ENCODE measurements around the gene CCDC83. TPM values are rescaled to one million over a fixed set of nuclear protein-coding genes. Genes with fewer than 3 reads are reported as not detected.

The CCDC83 gene
- polyA plus RNA-seq, 3 donors = not detected

DNA sequence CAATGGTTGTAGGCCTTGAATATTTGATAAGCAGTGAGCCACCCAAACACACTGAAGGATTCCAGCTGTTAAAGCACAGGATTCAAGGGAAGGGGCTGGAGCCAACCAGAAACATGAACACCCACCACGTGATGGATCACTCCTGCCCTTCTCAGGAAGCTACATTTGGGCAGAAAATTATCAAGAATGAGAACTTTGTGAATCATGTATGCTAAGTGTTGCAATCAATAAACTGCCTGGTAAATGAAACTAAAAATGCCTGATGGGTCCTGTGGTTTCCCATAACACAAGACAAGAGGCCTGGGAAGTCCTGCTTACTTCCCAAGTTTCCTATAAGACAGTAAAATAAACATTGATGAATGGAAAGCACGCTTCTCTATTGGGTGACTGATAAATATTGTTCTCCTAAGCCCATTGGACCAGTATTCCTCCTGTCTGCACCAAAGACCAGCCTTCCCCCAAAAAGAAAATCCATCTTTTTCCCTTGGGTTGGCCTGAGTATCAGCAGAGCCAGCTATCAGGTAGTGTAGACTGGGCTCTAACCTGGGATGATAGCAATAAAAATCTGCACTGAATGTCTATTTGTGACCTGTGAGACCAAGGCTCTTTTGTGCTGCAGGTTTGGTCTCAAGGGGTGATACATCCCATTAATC lies 98.4 kb downstream of the CCDC83 start:
- Histone ChIP-seq H3K27me3 (ENCODE audit: control insufficient read depth in 2 of 2, insufficient read depth in 2 of 2, low read length in 2 of 2) (no peaks in the 10 kb centered on the region), H3K36me3 (replicated peaks in 1 of 2; ENCODE audit: control insufficient read depth in 1 of 2, insufficient read depth in 2 of 2, low read length in 2 of 2) (peaks cover 37 to 47% of the 10 kb centered on the region in 2 donors), H3K9me3 (replicated peaks in 1 of 2; ENCODE audit: control insufficient read depth in 1 of 2, insufficient read depth in 1 of 2, low read length in 2 of 2) (no peaks in the 10 kb centered on the region), H3K4me2 (replicated peaks; ENCODE audit: extremely low read depth, low read length, poor library complexity, severe bottlenecking) (no peak overlapping the region), H4K20me1 (ENCODE audit: insufficient read depth, low read length) (peaks cover 69% of the 10 kb centered on the region), H3K79me2 (ENCODE audit: insufficient read depth, low read length) (no peaks in the 10 kb centered on the region), H3K4me3 (replicated peaks in 1 of 3; ENCODE audit: low read depth in 2 of 3, low read length in 3 of 3) (no peak overlapping the region), H3K4me1 (ENCODE audit: control insufficient read depth in 1 of 2, insufficient read depth in 2 of 2, low read length in 2 of 2) (peaks cover 6 to 19% of the 10 kb centered on the region in 2 donors), H3K9ac (ENCODE audit: insufficient read depth, low read length, poor library complexity, severe bottlenecking) (no peak overlapping the region), H2AFZ (ENCODE audit: insufficient read depth, low read depth, low read length, poor library complexity, severe bottlenecking) (no peak overlapping the region), H3K27ac (ENCODE audit: low read depth in 1 of 2, low read length in 2 of 2) (peak overlapping the region in 1 of 2 donors; percentile 5)
- DNase-seq = peak; percentile 17 to 58 (median 33)
- no CpG with 5 or more reads among the region's 2 CpGs for WGBS (ENCODE audit: insufficient coverage)
- Mint-ChIP-seq H3K27me3 (ENCODE audit: low read depth in 3 of 3) (peaks cover 0 to 2% (median 0%) of the 10 kb centered on the region in 3 donors), H3K4me3 (no peak overlapping the region), H3K9me3 (peaks cover 0 to 9% (median 5%) of the 10 kb centered on the region in 7 donors), H3K4me1 (peaks cover 32% of the 10 kb centered on the region), H3K27ac (peak overlapping the region in 4 of 7 donors; percentile 20 to 86 (median 76)), H3K36me3 (peaks cover 37 to 57% of the 10 kb centered on the region in 2 donors)
- intact Hi-C loops (cut with micrococcal nuclease) = no loop called here
- TF ChIP-seq, protein P1, sequence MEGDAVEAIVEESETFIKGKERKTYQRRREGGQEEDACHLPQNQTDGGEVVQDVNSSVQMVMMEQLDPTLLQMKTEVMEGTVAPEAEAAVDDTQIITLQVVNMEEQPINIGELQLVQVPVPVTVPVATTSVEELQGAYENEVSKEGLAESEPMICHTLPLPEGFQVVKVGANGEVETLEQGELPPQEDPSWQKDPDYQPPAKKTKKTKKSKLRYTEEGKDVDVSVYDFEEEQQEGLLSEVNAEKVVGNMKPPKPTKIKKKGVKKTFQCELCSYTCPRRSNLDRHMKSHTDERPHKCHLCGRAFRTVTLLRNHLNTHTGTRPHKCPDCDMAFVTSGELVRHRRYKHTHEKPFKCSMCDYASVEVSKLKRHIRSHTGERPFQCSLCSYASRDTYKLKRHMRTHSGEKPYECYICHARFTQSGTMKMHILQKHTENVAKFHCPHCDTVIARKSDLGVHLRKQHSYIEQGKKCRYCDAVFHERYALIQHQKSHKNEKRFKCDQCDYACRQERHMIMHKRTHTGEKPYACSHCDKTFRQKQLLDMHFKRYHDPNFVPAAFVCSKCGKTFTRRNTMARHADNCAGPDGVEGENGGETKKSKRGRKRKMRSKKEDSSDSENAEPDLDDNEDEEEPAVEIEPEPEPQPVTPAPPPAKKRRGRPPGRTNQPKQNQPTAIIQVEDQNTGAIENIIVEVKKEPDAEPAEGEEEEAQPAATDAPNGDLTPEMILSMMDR (IDR thresholded peaks at IDR 0.05) = no peak

DNA sequence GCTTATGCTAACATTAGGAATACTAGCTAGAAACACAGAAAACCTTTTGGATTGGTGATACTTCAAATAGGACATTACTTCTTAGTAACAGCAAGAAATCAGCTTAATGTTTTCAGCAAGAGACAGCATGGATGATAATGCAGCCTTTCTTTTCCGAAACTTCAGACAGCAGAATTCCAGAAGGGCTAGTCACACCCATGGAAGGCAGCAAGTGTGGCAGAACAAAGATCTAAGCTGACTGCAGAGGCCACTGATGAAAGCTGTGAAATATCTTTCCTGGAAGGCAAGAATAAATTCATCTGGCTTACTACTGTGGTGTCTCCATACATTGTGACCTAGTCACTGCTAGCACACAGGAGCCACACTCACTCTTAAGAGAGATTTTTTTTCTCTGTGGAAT lies 100.3 kb downstream of the CCDC83 start:
- no peak overlapping the region for H2AFZ ChIP-seq (ENCODE audit: insufficient read depth, low read depth, low read length, poor library complexity, severe bottlenecking)
- DNase-seq = no peak
- Mint-ChIP-seq H3K4me3 (no peak overlapping the region), H3K9me3 (peaks cover 0 to 9% (median 6%) of the 10 kb centered on the region in 7 donors), H3K36me3 (peaks cover 54 to 77% of the 10 kb centered on the region in 2 donors), H3K4me1 (peaks cover 23% of the 10 kb centered on the region), H3K27ac (peak overlapping the region in 1 of 7 donors; percentile 30), H3K27me3 (ENCODE audit: low read depth in 3 of 3) (peaks cover 0 to 2% (median 0%) of the 10 kb centered on the region in 3 donors)
- no peaks in the 10 kb centered on the region for H3K27me3 ChIP-seq (ENCODE audit: control insufficient read depth in 2 of 2, insufficient read depth in 2 of 2, low read length in 2 of 2)
- intact Hi-C loops (cut with micrococcal nuclease) = no loop called here
- peaks cover 6% of the 10 kb centered on the region for H3K79me2 ChIP-seq (ENCODE audit: insufficient read depth, low read length)
- 100% methylated on average over 1 of the region's 1 CpG for WGBS (ENCODE audit: insufficient coverage)
- H3K9me3 ChIP-seq (replicated peaks in 1 of 2; ENCODE audit: control insufficient read depth in 1 of 2, insufficient read depth in 1 of 2, low read length in 2 of 2) = no peaks in the 10 kb centered on the region
- no peak overlapping the region for H3K4me2 ChIP-seq (replicated peaks; ENCODE audit: extremely low read depth, low read length, poor library complexity, severe bottlenecking)
- H3K4me1 ChIP-seq (ENCODE audit: control insufficient read depth in 1 of 2, insufficient read depth in 2 of 2, low read length in 2 of 2) = peaks cover 0 to 12% of the 10 kb centered on the region in 2 donors
- peaks cover 87% of the 10 kb centered on the region for H4K20me1 ChIP-seq (ENCODE audit: insufficient read depth, low read length)
- H3K4me3 ChIP-seq (replicated peaks in 1 of 3; ENCODE audit: low read depth in 2 of 3, low read length in 3 of 3) = no peak overlapping the region
- peak overlapping the region in 1 of 2 donors; percentile 3 for H3K27ac ChIP-seq (ENCODE audit: low read depth in 1 of 2, low read length in 2 of 2)
- TF ChIP-seq, protein P1 (IDR thresholded peaks at IDR 0.05) = no peak
- H3K9ac ChIP-seq (ENCODE audit: insufficient read depth, low read length, poor library complexity, severe bottlenecking) = no peak overlapping the region
- peaks cover 54 to 66% of the 10 kb centered on the region in 2 donors for H3K36me3 ChIP-seq (replicated peaks in 1 of 2; ENCODE audit: control insufficient read depth in 1 of 2, insufficient read depth in 2 of 2, low read length in 2 of 2)
